ENCODE measurements around the gene HK1. TPM values are rescaled to one million over a fixed set of nuclear protein-coding genes. Genes with fewer than 3 reads are reported as not detected.
A peak's percentile ranks its signal among the peaks of the same experiment; 100 is the strongest.
"Not testable (repeated sequence)": the region's sequence is repeated elsewhere in the genome, so short reads cannot be mapped to it uniquely, and the experiment has no call there.

The HK1 gene
- total and polyA plus RNA-seq, 7 experiments from 2014 or later, result 60.1 to 144 (median 83.8) TPM

- intact Hi-C loops (cut with micrococcal nuclease), result no loop called here
- no peaks in the 10 kb centered on the region for H3K27me3 ChIP-seq (ENCODE audit: control insufficient read depth in 2 of 2, insufficient read depth in 2 of 2, low read length in 2 of 2)
- peaks cover 0 to 6% of the 10 kb centered on the region in 2 donors for H3K4me1 ChIP-seq (ENCODE audit: control insufficient read depth in 2 of 2, insufficient read depth in 2 of 2, low read length in 2 of 2)
- Mint-ChIP-seq H3K9me3 (peaks cover 0 to 3% (median 0%) of the 10 kb centered on the region in 11 donors), H3K4me1 (peaks cover 11 to 17% (median 14%) of the 10 kb centered on the region in 7 donors), H3K27me3 (peaks cover 0 to 16% (median 0%) of the 10 kb centered on the region in 5 donors), H3K36me3 (peaks cover 0 to 3% (median 0%) of the 10 kb centered on the region in 5 donors), H3K27ac (no peak overlapping the region), H3K4me3 (no peak overlapping the region)
- POLR2A ChIA-PET, result no interaction called here
- no peaks in the 10 kb centered on the region for H3K36me3 ChIP-seq (ENCODE audit: control insufficient read depth in 2 of 3, insufficient read depth in 3 of 3, low read length in 3 of 3)
- CTCF ChIA-PET, result interaction anchor here (0.6 to 1.4 kb wide), 4 partner anchors 31 to 213 kb away, joined by 3 to 4 read pairs (median 3); no protein-coding TSS in a partner anchor
- no peak for DNase-seq
- H3K27ac ChIP-seq (ENCODE audit: low read depth, low read length), result no peak overlapping the region
- ATAC-seq, result no peak
- no peak overlapping the region for H3K4me3 ChIP-seq (ENCODE audit: low read length)
- no peaks in the 10 kb centered on the region for H3K9me3 ChIP-seq (ENCODE audit: control insufficient read depth in 2 of 3, low read length in 3 of 3)
These were observed 168.4 kb downstream of the HK1 start for GRCh38 chr10:69446650-69447151.

GRCh38 chr10:69449841-69450240, 171.5 kb downstream of the HK1 start:
- Mint-ChIP-seq H3K9me3 (peaks cover 0 to 1% (median 0%) of the 10 kb centered on the region in 11 donors), H3K27ac (peak overlapping the region in 8 of 9 donors; percentile 3 to 81 (median 56)), H3K4me1 (peaks cover 13 to 28% (median 22%) of the 10 kb centered on the region in 7 donors), H3K4me3 (peak overlapping the region in 5 of 10 donors; percentile 4 to 58 (median 47)), H3K27me3 (peaks cover 0 to 14% (median 5%) of the 10 kb centered on the region in 5 donors), H3K36me3 (peaks cover 0 to 4% (median 0%) of the 10 kb centered on the region in 5 donors)
- no peak overlapping the region for H3K27ac ChIP-seq (ENCODE audit: low read depth, low read length)
- peaks cover 0 to 6% of the 10 kb centered on the region in 2 donors for H3K4me1 ChIP-seq (ENCODE audit: control insufficient read depth in 2 of 2, insufficient read depth in 2 of 2, low read length in 2 of 2)
- H3K4me3 ChIP-seq (ENCODE audit: low read length), result no peak overlapping the region
- ChIA-PET CTCF (interaction anchor here (0.9 to 1.3 kb wide), 4 partner anchors 19 to 43 kb away, joined by 3 read pairs; no protein-coding TSS in a partner anchor), POLR2A (no interaction called here)
- H3K36me3 ChIP-seq (ENCODE audit: control insufficient read depth in 2 of 3, insufficient read depth in 3 of 3, low read length in 3 of 3), result no peaks in the 10 kb centered on the region
- peak in 8 of 9 donors; percentile 25 to 47 (median 35) for DNase-seq
- H3K9me3 ChIP-seq (ENCODE audit: control insufficient read depth in 2 of 3, low read length in 3 of 3), result no peaks in the 10 kb centered on the region
- ATAC-seq, result peak; percentile 62
- intact Hi-C loops (cut with micrococcal nuclease), result loop anchor here in 1 of 2 donors (1.0 kb wide), 1 partner anchor 58 kb away; no protein-coding TSS in a partner anchor
- H3K27me3 ChIP-seq (ENCODE audit: control insufficient read depth in 2 of 2, insufficient read depth in 2 of 2, low read length in 2 of 2), result no peaks in the 10 kb centered on the region

- H3K36me3 ChIP-seq (ENCODE audit: control insufficient read depth in 2 of 3, insufficient read depth in 3 of 3, low read length in 3 of 3); H3K27ac ChIP-seq (ENCODE audit: low read depth, low read length); H3K9me3 ChIP-seq (ENCODE audit: control insufficient read depth in 2 of 3, low read length in 3 of 3); H3K4me3 ChIP-seq (ENCODE audit: low read length); intact Hi-C loops (cut with micrococcal nuclease); H3K9me3 Mint-ChIP-seq; DNase-seq; H3K36me3 Mint-ChIP-seq; H3K27ac Mint-ChIP-seq; ATAC-seq; H3K4me1 ChIP-seq (ENCODE audit: control insufficient read depth in 2 of 2, insufficient read depth in 2 of 2, low read length in 2 of 2); H3K27me3 ChIP-seq (ENCODE audit: control insufficient read depth in 2 of 2, insufficient read depth in 2 of 2, low read length in 2 of 2): not testable (repeated sequence)
- ChIA-PET CTCF (interaction anchor here (0.9 to 1.3 kb wide), 5 partner anchors 18 to 57 kb away, joined by 3 read pairs; no protein-coding TSS in a partner anchor), POLR2A (interaction anchor here (0.6 kb wide), 1 partner anchor 13 kb away, joined by 3 read pairs; no protein-coding TSS in a partner anchor)
- peaks cover 13 to 28% (median 22%) of the 10 kb centered on the region in 7 donors for H3K4me1 Mint-ChIP-seq
- peak overlapping the region in 7 of 10 donors; percentile 80 to 92 (median 86) for H3K4me3 Mint-ChIP-seq
- H3K27me3 Mint-ChIP-seq, result peaks cover 0 to 14% (median 5%) of the 10 kb centered on the region in 5 donors
These were observed 172.1 kb downstream of the HK1 start for GRCh38 chr10:69450395-69450794.

- ChIA-PET CTCF (interaction anchor here (0.6 to 1.3 kb wide), 4 partner anchors 20 to 56 kb away, joined by 3 read pairs; no protein-coding TSS in a partner anchor), POLR2A (interaction anchor here (0.6 kb wide), 1 partner anchor 133 kb away, joined by 3 read pairs; no protein-coding TSS in a partner anchor)
- ATAC-seq (peak; percentile 94), DNase-seq (peak; percentile 61 to 81 (median 75))
- Mint-ChIP-seq H3K9me3 (peaks cover 0 to 1% (median 0%) of the 10 kb centered on the region in 11 donors), H3K27me3 (peaks cover 0 to 15% (median 5%) of the 10 kb centered on the region in 5 donors), H3K4me1 (peaks cover 13 to 28% (median 22%) of the 10 kb centered on the region in 7 donors), H3K4me3 (peak within 1 kb of the TSS; percentile 80 to 92 (median 87)), H3K36me3 (peaks cover 0 to 4% (median 0%) of the 10 kb centered on the region in 5 donors), H3K27ac (peak within 1 kb of the TSS in 5 of 9 donors; percentile 5 to 82 (median 62))
- Histone ChIP-seq H3K36me3 (ENCODE audit: control insufficient read depth in 2 of 3, insufficient read depth in 3 of 3, low read length in 3 of 3) (no peaks in the 10 kb centered on the region), H3K9me3 (ENCODE audit: control insufficient read depth in 2 of 3, low read length in 3 of 3) (no peaks in the 10 kb centered on the region), H3K4me1 (ENCODE audit: control insufficient read depth in 2 of 2, insufficient read depth in 2 of 2, low read length in 2 of 2) (peaks cover 0 to 6% of the 10 kb centered on the region in 2 donors), H3K4me3 (ENCODE audit: low read length) (peak within 1 kb of the TSS; percentile 67), H3K27me3 (ENCODE audit: control insufficient read depth in 2 of 2, insufficient read depth in 2 of 2, low read length in 2 of 2) (no peaks in the 10 kb centered on the region), H3K27ac (ENCODE audit: low read depth, low read length) (peak within 1 kb of the TSS; percentile 49)
- intact Hi-C loops (cut with micrococcal nuclease), result loop anchor here in 1 of 2 donors (1.0 kb wide), 3 partner anchors 25 to 56 kb away; no protein-coding TSS in a partner anchor
These were observed 173.0 kb downstream of the HK1 start, which contains the start of gene TSPAN15 for GRCh38 chr10:69451209-69451783. Gene TSPAN15, plus strand, starts transcription at chr10:69451465. Its CDS starts 130 bp downstream, at chr10:69451595.

Other genes with a start within 250 kb of the HK1 start
- gene SRGN, start 190.4 kb upstream of the HK1 start, total RNA-seq, result 100 to 1,000 TPM in 3 of 5 experiments, 10 to 100 TPM in 2; 66.6 to 748 (median 227) TPM
- gene SRGN, start 190.4 kb upstream of the HK1 start, polyA plus RNA-seq, result 100 to 1,000 TPM in 1 of 2 donors, 10 to 100 TPM in 1; 79.1 to 118 TPM
- 10 to 100 TPM; 25.5 to 35.0 (median 29.5) TPM for gene VPS26A, start 154.3 kb upstream of the HK1 start, total RNA-seq
- gene VPS26A, start 154.3 kb upstream of the HK1 start, polyA plus RNA-seq, result 10 to 100 TPM; 27.4 to 29.1 TPM
- gene SUPV3L1, start 98.3 kb upstream of the HK1 start, total RNA-seq, result 10 to 100 TPM; 39.3 to 63.2 (median 42.1) TPM
- gene SUPV3L1, start 98.3 kb upstream of the HK1 start, polyA plus RNA-seq, result 10 to 100 TPM; 16.5 to 25.2 TPM
- 1 to 10 TPM; 1.9 to 4.8 (median 4.1) TPM for gene HKDC1, start 58.2 kb upstream of the HK1 start, total RNA-seq
- 10 to 100 TPM in 1 of 2 donors, 1 to 10 TPM in 1; 2.8 to 10.9 TPM for gene HKDC1, start 58.2 kb upstream of the HK1 start, polyA plus RNA-seq
- gene TACR2, start 138.4 kb downstream of the HK1 start, total RNA-seq, result under 1 TPM in 1 of 5 experiments, not detected in 4; 0.44 TPM
- gene TACR2, start 138.4 kb downstream of the HK1 start, polyA plus RNA-seq, result under 1 TPM in 1 of 2 donors, not detected in 1; 0.47 TPM
- 1 to 10 TPM; 1.2 to 7.2 (median 1.9) TPM for gene TSPAN15, start 173.0 kb downstream of the HK1 start, total RNA-seq
- gene TSPAN15, start 173.0 kb downstream of the HK1 start, polyA plus RNA-seq, result 1 to 10 TPM; 2.1 to 3.5 TPM

Measured in naive thymus-derived CD4-positive, alpha-beta T cell (primary cell).